SK-N-SH treated with all-trans-retinoic acid at 6 μM for 48 hours (cell line): ENCODE measurements around the gene CRISPLD2.

ENCODE experiments used
- ATAC-seq: fragments of 200-7000 bp; cut with Tn5 transposase; 3 replicates; pipeline ENCODE4 v1.9.1; 2020; ENCODE audit warnings: mild to moderate bottlenecking, moderate library complexity
- ARNTL ChIP-seq: fragments of 450-650 bp; formaldehyde crosslinking; IDR thresholded peaks from 2 replicates; pipeline ENCODE4 v1.5.0; 2020; ENCODE audit warnings: low read depth, mild to moderate bottlenecking, moderate library complexity, borderline replicate concordance
- BACH2 ChIP-seq: fragments of 250-450 bp; sonication (Bioruptor Pico); IDR thresholded peaks from 2 replicates; pipeline ENCODE4 v1.9.0; 2021; ENCODE audit warnings: mild to moderate bottlenecking, borderline replicate concordance
- CREB5 ChIP-seq: fragments of 250-450 bp; sonication (Bioruptor Pico); IDR thresholded peaks from 2 replicates; pipeline ENCODE4 v1.5.1; 2020; ENCODE audit warnings: low read depth, mild to moderate bottlenecking, moderate library complexity
- CSDC2 ChIP-seq: fragments of 250-450 bp; sonication (Bioruptor Pico); IDR thresholded peaks from 2 replicates; pipeline ENCODE4 v1.5.0; 2020; ENCODE audit warnings: mild to moderate bottlenecking, moderate library complexity
- CSRNP3 ChIP-seq: fragments of 250-450 bp; sonication (Bioruptor Pico); IDR thresholded peaks from 2 replicates; pipeline ENCODE4 v1.5.1; 2021; ENCODE audit warnings: mild to moderate bottlenecking, moderate library complexity
- ESRRG ChIP-seq: fragments of 250-450 bp; sonication (Bioruptor Pico); IDR thresholded peaks from 2 replicates; pipeline ENCODE4 v1.6.1; 2021; ENCODE audit warnings: mild to moderate bottlenecking
- GLIS3 ChIP-seq: fragments of 250-450 bp; sonication (Bioruptor Pico); IDR thresholded peaks from 2 replicates; pipeline ENCODE4 v1.5.0; 2020; ENCODE audit warnings: mild to moderate bottlenecking, moderate library complexity
- ISL1 ChIP-seq: fragments of 250-450 bp; sonication (Bioruptor Pico); IDR thresholded peaks from 2 replicates; pipeline ENCODE4 v2.1.2; 2022; ENCODE audit warnings: mild to moderate bottlenecking, moderate library complexity
- OSR1 ChIP-seq: fragments of 250-450 bp; sonication (Bioruptor Pico); IDR thresholded peaks from 2 replicates; pipeline ENCODE4 v1.8.0; 2022; ENCODE audit warnings: moderate library complexity, mild to moderate bottlenecking, inconsistent platforms
- PATZ1 ChIP-seq: fragments of 250-450 bp; sonication (Bioruptor Pico); IDR thresholded peaks from 2 replicates; pipeline ENCODE4 v1.8.0; 2020; ENCODE audit warnings: mild to moderate bottlenecking, moderate library complexity, borderline replicate concordance
- POU6F1 ChIP-seq: fragments of 250-450 bp; sonication (Bioruptor Pico); IDR thresholded peaks from 2 replicates; pipeline ENCODE4 v1.8.0; 2021; ENCODE audit warnings: low read depth, mild to moderate bottlenecking, moderate library complexity, borderline replicate concordance
- PPARA ChIP-seq: fragments of 250-450 bp; sonication (Bioruptor Pico); IDR thresholded peaks from 2 replicates; pipeline ENCODE4 v1.5.0; 2020; ENCODE audit warnings: mild to moderate bottlenecking, borderline replicate concordance
- RARB ChIP-seq: fragments of 250-450 bp; sonication (Bioruptor Pico); IDR thresholded peaks from 2 replicates; pipeline ENCODE4 v1.8.0; 2021; ENCODE audit warnings: mild to moderate bottlenecking, moderate library complexity
- SNAI2 ChIP-seq: fragments of 250-450 bp; sonication (Bioruptor Pico); IDR thresholded peaks from 2 replicates; pipeline ENCODE4 v1.5.0; 2020; ENCODE audit warnings: mild to moderate bottlenecking, moderate library complexity
- TCF4 ChIP-seq: fragments of 250-450 bp; sonication (Bioruptor Pico); IDR thresholded peaks from 2 replicates; pipeline ENCODE4 v1.8.0; 2021; ENCODE audit warnings: mild to moderate bottlenecking, moderate library complexity, borderline replicate concordance
- TOX ChIP-seq: fragments of 250-450 bp; sonication (Bioruptor Pico); IDR thresholded peaks from 2 replicates; pipeline ENCODE4 v1.8.0; 2021; ENCODE audit warnings: mild to moderate bottlenecking, moderate library complexity, borderline replicate concordance
- TSHZ2 ChIP-seq: fragments of 250-450 bp; sonication (Bioruptor Pico); IDR thresholded peaks from 2 replicates; pipeline ENCODE4 v1.5.0; 2020; ENCODE audit warnings: mild to moderate bottlenecking, moderate library complexity
- ZFP3 ChIP-seq: fragments of 250-450 bp; sonication (Bioruptor Pico); IDR thresholded peaks from 2 replicates; pipeline ENCODE4 v1.5.0; 2020; ENCODE audit warnings: mild to moderate bottlenecking, moderate library complexity
- ZFP30 ChIP-seq: fragments of 450-650 bp; formaldehyde crosslinking; IDR thresholded peaks from 2 replicates; pipeline ENCODE4 v1.5.0; 2022; ENCODE audit warnings: mild to moderate bottlenecking, moderate library complexity
- ZNF565 ChIP-seq: fragments of 450-650 bp; formaldehyde crosslinking; conservative IDR thresholded peaks from 2 replicates; pipeline ENCODE4 v1.5.0; 2020; ENCODE audit warnings: low read depth, mild to moderate bottlenecking, moderate library complexity
- ZNF70 ChIP-seq: fragments of 450-650 bp; formaldehyde crosslinking; IDR thresholded peaks from 2 replicates; pipeline ENCODE4 v1.5.0; 2020; ENCODE audit warnings: mild to moderate bottlenecking, moderate library complexity
- ZNF8 ChIP-seq: fragments of 450-650 bp; formaldehyde crosslinking; IDR thresholded peaks from 2 replicates; pipeline ENCODE4 v1.5.0; 2020; ENCODE audit warnings: mild to moderate bottlenecking, moderate library complexity

The CRISPLD2 gene

GRCh38 chr16:84774810-84775209 lies 45.0 kb upstream of the CRISPLD2 start:
- no peak; the same call in 2 of the 3 replicates for ATAC-seq
- no peak for TF ChIP-seq ZNF8
- TF ChIP-seq BACH2 (CRISPR knock-in tag), result no peak
- no peak for TF ChIP-seq SNAI2 (CRISPR knock-in tag)
- TF ChIP-seq GLIS3 (CRISPR knock-in tag), result no peak
- TF ChIP-seq TSHZ2 (CRISPR knock-in tag), result no peak
- TF ChIP-seq ZNF565 (CRISPR knock-in tag), result no peak
- no peak for TF ChIP-seq CREB5 (CRISPR knock-in tag)
- no peak for TF ChIP-seq RARB (CRISPR knock-in tag)
- TF ChIP-seq OSR1 (CRISPR knock-in tag), result no peak
- TF ChIP-seq PATZ1 (CRISPR knock-in tag), result no peak
- no peak for TF ChIP-seq ZFP30 (CRISPR knock-in tag)
- TF ChIP-seq ESRRG (CRISPR knock-in tag), result no peak
- no peak for TF ChIP-seq TOX (CRISPR knock-in tag)
- no peak for TF ChIP-seq CSDC2
- no peak for TF ChIP-seq ZFP3 (CRISPR knock-in tag)
- no peak for TF ChIP-seq ARNTL (CRISPR knock-in tag)
- no peak for TF ChIP-seq ISL1 (CRISPR knock-in tag)
- TF ChIP-seq POU6F1 (CRISPR knock-in tag), result no peak
- no peak for TF ChIP-seq CSRNP3 (CRISPR knock-in tag)
- TF ChIP-seq ZNF70 (CRISPR knock-in tag), result no peak

GRCh38 chr16:84775262-84775810 lies 44.4 kb upstream of the CRISPLD2 start:
- ATAC-seq, result no peak
- no peak for TF ChIP-seq POU6F1 (CRISPR knock-in tag)
- no peak for TF ChIP-seq ZFP30 (CRISPR knock-in tag)
- no peak for TF ChIP-seq PATZ1 (CRISPR knock-in tag)
- no peak for TF ChIP-seq RARB (CRISPR knock-in tag)
- TF ChIP-seq ZNF70 (CRISPR knock-in tag), result no peak
- no peak for TF ChIP-seq ZFP3 (CRISPR knock-in tag)
- TF ChIP-seq CSDC2, result no peak
- TF ChIP-seq CREB5 (CRISPR knock-in tag), result no peak
- TF ChIP-seq TOX (CRISPR knock-in tag), result no peak
- TF ChIP-seq TCF4 (CRISPR knock-in tag), result no peak
- no peak for TF ChIP-seq PPARA (CRISPR knock-in tag)
- no peak for TF ChIP-seq ARNTL (CRISPR knock-in tag)
- TF ChIP-seq OSR1 (CRISPR knock-in tag), result no peak
- no peak for TF ChIP-seq GLIS3 (CRISPR knock-in tag)
- TF ChIP-seq, all 23 proteins: peak for 0
